ENCODE data around the gene ST3GAL5.
A peak's percentile ranks its signal among the peaks of the same experiment; 100 is the strongest.
"Not testable (repeated sequence)": the region's sequence is repeated elsewhere in the genome, so short reads cannot be mapped to it uniquely, and the experiment has no call there.

ST3GAL5 gene

DNA sequence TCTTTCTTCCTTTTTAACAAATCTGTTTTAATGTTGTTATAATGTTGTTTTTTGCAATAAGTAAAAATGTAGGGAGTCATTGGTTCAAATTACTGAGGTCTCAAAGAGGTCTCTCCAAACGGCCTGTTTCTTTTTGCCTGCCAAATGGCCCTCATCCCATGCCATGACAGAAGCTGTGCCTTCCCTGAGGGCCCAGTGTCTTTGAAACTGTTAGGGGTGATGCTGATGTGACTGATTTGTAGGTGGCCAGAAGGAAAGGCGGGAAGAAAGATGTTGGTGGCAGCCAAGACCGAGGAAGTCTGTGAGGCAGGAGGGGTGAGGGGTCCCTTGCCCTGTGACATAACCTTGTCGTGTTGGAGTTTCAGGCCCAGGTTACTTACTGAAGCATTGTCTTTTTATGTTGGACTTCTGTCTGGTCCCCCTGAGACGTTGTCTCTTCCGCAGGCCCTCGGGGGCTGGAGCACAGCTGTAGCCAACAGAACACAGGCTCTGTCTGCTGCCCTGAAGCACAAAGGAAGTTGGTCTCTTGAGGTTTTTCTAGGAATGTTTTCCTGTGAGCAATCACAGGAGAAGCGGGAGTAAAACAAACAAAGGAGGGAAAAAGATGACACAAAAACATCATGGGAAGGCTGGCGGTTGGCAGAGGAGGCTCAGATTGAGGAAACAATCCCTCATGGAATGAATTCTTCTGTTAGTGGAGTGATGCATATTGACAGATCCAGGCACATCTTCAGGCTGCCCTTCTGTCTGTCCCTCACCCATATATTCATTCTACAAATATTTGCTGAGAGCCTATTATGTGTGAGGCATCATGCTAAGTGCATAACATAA lies 4.9 kb upstream of the ST3GAL5 start:
- no peak for DNase-seq (ENCODE audit: low spot score)

DNA sequence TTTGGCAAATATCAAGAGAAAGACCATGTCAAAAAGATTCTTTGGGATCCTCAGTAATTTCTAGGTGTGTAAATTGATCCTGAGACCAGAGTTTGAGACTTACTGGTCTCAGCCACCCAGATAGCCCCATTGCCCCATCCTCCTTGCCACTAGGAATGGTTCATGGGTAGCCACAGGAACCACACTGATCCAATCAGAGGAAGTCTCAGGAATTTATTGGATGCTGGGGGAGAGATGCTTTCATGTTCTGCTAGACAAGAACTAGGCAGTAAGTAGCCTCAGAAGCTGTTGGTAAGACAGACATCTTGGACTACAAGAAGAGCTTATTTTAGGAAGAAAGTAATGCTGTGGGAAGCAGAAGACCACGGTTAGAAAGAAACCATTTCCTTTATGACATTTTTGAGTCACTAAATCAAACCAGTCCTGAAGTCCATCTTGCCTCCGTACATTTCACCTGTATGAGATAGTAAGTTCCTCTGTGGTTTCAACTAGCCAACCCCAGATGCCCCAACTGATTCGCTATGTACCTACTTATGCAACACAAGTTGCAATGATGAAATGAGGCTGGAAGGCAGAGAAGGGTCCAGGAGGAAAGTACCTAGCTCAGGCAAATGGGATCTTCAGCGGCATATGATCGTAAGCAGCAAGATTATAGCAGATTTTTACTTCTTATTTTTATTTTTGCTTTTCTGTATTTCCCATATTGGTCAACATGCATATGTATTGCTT lies 3.6 kb upstream of the ST3GAL5 start:
- no peak for DNase-seq (ENCODE audit: low spot score)

DNA sequence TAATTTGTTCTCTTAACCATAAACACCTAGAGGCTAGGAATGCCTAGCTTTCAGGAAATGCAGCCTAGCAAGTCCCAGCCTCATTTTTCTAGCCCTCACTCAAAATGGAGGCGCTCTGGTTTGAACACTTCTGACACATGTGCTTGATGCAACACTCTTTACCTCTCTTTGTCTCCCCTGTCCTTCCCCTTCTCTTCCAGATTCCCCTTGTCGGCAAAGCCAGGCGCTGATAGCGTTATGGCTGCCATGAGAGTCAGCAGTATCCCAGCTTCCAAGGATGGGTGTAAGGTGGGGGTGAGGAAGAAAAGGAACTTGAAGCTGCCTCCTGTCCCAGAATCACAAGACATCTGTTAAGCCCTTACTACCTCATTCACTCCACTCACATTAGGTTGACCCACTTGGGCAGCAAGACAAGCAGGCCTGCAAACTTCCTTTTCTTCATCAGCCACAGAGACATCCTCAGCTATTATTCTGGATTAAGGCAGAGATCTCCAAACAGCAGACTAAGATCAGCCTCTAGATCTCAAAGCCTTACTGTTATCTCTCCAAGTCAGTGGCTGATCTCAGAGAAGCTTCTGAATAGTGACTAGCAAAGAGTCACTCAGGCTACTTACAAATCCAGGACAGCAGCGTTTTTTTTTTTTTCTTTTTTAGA lies 1.9 kb upstream of the ST3GAL5 start:
- DNase-seq (ENCODE audit: low spot score), result no peak

DNA sequence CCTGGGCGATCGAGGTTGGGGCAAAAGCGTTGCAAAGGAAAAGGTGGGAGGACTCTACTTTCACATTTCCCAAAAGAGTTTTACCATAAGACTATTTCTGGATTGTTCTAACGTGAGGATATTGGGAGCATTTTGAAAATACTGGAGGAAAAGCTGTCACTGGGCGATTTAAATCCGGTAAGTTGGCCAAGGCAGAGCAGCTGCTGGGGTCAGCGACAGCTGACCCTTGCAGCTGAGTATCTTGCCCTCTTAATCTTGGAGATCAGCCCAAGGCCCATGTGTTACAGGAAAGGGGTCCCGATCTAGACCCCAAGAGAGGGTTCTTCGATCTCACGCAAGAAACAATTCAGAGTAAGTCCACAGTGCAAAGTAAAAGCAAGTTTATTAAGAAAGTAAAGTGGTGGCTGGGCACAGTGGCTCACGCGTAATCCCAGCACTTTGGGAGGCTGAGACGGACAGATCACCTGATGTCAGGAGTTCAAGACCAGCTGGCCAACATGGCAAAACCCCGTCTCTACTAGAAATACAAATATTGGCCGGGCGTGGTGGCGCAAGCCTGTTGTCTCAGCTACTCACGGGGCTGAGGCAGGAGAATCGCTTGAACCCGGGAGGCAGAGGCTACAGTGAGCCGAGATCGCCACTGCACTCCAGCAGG lies 964 bp upstream of the ST3GAL5 start:
- no peak for DNase-seq (ENCODE audit: low spot score)

DNA sequence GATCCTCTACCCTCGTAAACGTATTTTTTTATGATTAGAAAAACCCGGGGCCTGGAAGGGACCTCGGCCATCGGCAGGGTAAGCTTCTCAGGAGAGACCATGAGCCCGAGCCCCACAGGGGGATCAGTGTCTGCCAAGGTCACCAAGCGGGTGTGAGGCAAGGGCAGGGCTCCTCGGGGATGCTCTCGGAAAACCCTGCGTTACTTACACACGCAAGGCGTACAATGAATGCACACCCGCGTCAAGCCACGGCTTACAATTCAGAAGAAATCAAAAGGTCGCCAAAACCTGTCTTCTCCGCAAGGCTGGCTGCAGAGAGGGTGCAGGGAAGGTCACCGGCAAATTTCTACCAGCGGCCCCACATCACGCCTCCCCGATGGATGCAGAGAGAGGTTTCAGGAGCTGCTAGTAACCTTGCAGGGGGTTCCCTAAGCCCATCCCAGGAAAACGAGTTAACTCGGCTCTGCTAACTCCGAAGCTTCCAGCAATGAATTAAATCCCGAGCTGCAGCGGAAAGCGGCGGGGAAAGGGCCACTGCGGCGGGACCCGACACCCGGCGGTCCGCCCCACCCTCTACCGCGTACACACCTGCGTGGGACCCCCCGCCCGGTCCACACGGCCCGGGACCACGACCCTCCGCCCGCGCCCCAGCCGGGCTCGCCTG lies 638 bp downstream of the ST3GAL5 start:
- DNase-seq (ENCODE audit: low spot score), result peak; percentile 24

DNA sequence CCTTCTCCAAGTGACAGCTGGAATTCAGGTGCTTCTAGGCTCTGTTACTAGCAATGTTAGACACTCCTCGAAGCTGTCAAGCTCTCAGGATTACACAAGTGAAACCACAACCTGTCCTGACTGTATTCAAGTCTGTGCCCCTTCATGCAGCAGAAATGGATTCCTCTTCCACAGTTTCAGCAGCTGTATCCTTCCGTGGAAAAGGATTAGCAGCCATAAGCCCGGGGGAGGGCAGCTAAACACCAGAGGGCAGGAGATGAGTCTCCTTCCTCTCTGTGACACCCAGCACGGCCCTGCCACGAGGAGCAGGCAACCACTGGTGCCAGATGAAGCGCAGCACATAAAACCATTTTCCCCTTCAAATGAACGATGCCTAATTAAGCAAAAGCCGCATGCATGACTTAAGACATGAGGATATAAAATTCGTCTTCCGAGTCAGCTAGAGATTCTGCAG lies 1.2 kb downstream of the ST3GAL5 start:
- peak; percentile 67 for DNase-seq (ENCODE audit: low spot score)

DNA sequence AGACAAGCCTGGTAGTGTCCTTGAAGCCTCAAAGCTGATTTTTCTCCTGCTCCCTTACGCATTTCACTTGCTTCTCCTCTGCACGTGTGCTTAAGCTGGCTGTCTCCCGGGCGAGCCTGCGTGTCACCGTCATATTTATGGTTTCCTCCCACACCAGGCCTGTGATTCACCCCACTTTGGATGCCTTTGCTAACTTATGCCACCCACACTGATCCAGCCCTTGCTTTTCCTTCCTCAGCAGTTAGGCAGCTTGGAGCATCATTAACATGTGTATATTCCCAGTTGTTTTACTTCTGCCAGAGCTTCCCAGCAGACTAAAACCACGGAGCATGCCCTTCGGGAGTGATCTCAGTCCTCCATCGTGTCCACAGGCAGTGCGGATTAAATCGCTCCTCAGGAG lies 2.2 kb downstream of the ST3GAL5 start:
- no peak for DNase-seq (ENCODE audit: low spot score)

DNA sequence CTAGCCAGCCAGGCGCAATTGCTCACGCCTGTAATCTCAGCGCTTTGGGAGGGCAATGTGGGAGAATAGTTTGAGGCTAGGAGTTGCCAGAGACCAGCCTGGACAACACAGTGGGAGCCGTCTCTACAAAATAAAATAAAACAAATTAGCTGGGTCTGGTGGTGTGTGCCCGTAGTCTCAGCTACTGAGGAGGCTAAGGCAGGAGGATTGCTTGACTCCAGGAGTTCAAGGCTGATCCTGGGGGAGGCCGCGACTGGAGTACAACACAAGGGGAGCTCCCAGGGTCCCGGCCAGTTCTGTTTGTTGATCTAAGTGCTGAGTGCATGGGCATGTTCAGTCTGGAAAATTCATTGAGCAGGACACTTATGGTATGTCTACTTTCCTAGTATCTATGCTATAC lies 2.6 kb downstream of the ST3GAL5 start:
- no peak for DNase-seq (ENCODE audit: low spot score)

DNA sequence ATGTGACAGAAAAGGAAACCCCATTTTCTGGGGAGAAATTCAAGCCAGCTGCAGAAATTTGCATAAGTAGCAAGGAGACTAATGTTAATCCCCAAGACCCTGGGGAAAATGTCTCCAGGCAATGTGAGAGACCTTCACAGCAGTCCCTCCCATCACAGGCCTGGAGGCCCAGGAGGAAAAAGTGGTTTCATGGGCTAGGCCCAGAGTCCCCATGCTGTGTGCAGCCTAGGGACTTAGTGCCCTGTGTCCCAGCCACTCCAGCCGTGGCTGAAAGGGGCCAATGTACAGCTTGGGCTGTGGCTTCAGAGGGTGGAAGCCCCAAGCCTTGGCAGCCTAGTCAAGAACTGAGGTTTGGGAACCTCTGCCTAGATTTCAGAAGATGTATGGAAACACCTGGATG lies 7.0 kb downstream of the ST3GAL5 start:
- DNase-seq (ENCODE audit: low spot score), result not testable (repeated sequence)

DNA sequence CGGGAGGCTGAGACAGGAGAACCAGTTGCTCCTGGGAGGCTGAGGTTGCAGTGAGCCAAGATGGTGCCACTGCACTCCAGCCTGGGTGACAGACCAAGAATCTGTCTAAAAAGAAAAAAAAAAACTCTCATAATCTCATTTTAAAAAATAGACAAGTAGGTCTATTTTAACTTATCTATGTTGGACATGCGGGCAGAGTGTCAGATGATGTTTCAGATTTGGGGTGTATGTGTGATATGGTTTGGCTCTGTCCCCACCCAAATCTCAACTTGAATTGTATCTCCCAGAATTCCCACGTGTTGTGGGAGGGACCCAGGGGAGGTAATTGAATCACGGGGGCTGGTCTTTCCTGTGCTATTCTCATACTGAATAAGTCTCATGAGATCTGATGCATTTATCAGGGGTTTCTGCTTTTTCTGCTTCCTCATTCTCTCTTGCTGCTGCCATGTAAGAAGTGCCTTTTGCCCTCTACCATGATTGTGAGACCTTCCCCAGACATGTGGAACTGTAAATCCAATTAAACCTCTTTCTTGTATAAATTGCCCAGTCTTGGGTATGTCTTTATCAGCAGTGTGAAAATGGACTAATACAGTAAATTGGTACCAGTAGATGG lies 8.0 kb downstream of the ST3GAL5 start:
- DNase-seq (ENCODE audit: low spot score), result not testable (repeated sequence)

DNA sequence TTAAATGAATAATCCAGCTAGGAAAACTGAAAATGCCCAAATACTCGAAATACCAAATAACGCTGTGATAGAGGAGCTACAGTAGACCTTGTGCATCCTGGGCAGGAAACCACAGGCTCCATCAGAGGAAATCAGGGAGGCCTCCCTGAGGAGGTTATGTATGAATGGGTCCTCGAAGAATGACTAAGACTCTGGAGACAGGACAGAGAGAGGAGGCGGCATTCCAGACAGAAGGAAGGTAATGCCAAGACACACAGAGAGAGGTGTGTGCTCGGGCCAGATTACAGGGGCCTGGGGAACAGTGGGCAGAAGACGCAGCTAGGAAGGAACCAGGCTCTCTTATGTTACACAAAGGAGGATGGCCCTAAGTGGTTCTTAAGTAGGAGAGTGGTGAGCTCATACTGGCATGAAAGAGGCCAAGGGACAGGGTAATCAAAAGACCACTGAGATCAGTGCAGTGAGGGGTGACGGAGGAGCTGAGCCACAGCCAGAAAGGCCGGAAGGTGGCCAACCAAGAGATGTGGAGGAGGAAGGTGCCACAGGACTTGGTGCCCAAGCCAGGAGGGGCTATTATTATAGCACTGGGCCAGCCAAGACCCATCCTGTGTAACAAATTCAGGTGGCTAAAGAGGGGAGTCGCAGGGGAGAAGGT lies 9.9 kb downstream of the ST3GAL5 start:
- no peak for DNase-seq (ENCODE audit: low spot score)

DNA sequence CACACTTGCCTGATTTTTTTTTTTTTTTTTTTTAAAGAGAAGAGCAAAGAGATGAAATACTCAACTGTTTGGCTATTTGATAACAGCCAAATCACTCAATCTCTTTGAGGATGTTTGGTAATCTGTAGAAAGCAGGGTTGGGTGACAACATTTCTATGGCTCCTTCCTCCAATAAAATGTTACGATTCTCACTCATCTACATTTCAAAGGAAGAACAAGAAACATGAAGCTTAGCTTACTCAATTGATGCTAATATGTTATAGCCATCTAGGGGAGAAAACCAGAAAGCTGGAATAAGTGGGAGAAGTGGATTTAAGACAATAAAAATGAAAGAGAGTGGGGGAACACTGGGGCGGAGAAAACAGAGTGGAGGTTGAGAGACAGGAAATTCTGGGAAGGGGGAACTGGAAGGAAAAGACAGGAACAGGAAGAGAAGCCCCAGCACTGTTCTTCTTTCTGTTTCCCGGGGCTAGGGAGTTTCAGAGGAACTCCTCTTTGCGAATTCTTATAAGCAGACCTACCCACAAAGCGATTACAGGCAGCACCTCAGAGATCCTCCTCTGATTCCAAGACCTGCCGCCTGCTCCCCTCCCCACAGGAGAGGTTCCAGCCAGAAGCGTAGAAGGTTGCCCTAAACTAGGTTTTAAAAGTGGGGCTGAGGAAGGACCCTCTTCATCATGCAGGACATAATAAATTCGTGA lies 13.3 kb downstream of the ST3GAL5 start:
- no peak for DNase-seq (ENCODE audit: low spot score)

DNA sequence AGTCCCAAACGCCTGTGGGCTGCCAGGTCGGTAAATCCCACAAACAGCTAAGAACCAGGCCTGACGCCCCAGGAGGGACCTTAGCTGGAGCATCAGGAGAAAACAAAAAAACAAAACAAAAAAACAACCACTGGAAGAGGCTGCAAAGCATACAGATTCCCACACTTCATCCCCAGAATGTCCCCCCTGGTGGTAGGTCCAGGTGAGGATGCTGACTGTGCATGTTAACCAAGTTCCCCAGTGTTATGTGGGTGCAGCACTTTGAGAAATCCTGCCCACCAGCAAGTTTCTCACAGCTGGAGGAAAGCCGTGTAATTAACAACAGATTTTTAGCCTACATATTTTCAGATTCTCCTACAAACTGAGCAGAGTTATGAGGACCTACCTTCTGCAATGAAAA lies 15.1 kb downstream of the ST3GAL5 start:
- no peak for DNase-seq (ENCODE audit: low spot score)

DNA sequence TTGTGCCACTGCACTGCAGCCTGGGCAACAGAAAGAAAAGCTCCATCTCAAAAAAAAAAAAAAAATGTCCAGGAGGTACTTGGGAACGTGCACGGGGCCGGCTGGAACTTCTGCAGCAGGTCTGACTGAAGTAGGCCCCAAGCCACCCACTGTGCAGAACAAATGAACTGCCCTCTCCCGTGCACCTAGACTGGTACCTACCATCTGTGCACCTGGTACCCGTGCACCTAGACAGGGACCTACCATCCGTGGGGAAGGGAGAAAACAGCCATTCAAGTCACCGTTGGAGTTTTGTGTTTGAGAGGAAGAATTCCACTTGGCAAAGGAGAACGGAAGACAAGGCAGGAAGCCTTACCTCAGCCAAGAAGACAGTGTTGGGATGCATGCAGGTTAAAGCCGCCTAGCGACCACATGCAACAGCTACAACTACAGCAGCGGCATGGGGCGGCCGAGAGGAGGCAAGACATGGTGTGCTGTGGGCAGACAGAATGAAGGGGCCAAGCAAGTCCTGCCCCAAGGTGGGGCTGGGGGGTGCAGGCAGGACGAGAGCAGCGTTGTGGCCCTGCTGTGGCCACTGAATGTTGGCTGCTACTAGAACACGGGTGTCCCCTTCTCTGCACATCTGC lies 16.1 kb downstream of the ST3GAL5 start:
- no peak for DNase-seq (ENCODE audit: low spot score)

DNA sequence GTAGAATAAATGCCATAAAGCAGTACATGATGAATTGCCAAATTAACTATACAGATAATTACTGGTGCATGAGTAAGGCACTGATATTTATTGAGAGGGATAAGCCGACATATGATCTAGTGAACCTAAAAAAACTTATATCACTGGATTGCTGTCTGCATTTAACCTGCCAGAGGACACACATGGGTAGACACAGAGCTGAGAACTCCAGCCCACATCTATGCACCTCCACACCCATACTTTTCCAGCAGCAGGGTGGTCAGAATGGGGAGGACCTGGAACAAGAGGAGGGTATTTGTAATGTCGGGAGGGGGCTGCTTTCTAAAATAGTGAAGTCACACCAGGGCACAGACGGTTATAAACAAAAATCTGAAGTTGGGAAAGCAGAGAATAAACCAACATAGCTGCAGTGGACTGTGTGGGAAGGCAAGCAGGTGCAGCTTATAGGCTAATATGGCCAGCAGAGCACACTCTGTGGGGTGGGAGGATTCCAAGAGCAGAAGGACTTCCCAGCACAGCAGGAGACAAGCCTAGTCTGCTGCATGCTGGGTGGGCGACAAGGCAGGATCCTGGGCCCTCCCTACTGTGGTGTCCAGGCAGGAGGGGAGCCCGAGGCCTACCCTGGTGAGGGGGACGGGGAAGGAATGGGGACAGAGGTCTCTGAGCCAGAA lies 17.2 kb downstream of the ST3GAL5 start:
- DNase-seq (ENCODE audit: low spot score), result no peak

DNA sequence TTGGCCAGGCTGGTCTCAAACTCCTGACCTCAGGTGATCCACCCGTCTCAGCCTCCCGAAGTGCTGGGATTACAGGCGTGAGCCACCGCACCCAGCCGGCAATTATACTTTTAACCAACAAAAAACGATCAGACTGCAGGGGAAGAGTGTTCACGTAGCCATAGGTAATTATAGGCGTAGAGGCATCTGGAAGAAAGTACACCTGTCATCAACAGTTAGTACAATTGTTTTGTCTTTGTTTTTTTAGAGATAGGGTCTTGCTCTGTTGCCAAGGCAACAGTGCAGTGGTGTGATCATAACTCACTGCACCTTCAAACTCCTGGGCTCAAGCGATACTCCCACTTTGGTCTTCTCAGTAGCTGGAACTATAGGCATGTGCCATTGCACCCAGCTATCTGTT lies 20.0 kb downstream of the ST3GAL5 start:
- DNase-seq (ENCODE audit: low spot score), result no peak

DNA sequence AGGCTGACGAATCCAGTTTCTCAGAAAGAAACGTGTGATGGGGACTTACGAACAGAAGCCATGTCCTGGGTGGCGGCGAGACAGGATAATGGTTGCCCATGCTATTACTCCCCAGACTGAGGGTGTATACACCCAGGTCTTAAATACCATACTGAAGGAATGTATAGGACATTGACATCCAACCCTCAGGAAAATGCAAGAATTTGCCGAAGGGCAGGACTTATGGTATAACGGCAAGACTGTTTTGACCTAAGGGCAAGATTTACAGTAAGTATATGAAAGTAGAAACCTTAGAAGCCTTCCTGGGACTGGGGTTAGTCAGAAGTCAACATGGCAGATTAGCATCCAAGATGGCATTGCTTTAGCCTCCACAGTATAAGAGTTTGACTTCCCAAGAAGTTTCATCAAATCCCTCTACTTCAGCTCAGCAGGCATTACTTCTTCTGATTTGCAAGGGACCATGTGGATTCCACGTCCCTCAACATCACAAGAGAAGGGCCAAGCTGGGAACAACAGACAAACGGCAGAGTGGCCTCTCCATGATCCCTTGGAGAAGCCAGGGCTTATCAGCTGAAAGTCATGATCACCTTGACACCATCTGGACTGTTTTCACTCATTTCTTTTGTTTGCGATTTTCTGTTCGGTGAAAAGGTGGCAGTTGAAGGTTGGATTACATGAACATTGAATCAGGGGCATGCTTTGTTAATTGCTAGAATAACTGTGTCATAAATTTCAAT lies 21.1 kb downstream of the ST3GAL5 start:
- DNase-seq (ENCODE audit: low spot score), result no peak

DNA sequence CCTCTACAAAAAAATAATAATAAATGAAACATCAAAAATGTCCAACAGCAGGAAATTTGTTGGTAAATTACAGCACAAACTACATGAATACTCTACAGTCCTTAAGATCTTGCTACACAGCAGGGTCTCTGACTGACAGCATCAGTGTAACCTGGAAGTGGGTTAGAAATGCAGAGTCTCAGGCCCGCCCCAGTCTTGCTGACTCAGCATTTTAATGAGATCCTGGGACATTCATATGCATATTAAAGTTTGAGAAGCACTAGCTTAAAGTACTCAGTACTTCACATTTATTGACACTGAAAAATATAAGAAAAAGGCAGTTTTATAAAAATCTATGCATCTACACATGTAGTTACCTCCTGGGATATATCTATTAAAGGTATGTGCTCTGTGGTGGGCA lies 21.7 kb downstream of the ST3GAL5 start:
- no peak for DNase-seq (ENCODE audit: low spot score)
